Left cardiac atrium (tissue), 4 donors: Measurements from ENCODE around the gene ZNF436. TPM values are rescaled to one million over a fixed set of nuclear protein-coding genes. Genes with fewer than 3 reads are reported as not detected.

Experiments
- ATAC-seq, 2 donors: fragments of 200-7000 bp; cut with Tn5 transposase; one replicate each; pipeline ENCODE4 v1.9.1; 2020; ENCODE audit warnings: mild to moderate bottlenecking in 2 of 2, moderate library complexity in 2 of 2
- DNase-seq: peaks from one replicate; pipeline ENCODE4 v3.0.0-alpha.2; 2020
- intact Hi-C, 2 donors: fragments of 100-400 bp; cut with DNase I; formaldehyde crosslinking; loops; one replicate each; pipeline versions ENCODE4 v1.14.1 to v1.15.1; 2022 to 2023
- long read RNA-seq: library from polyadenylated mRNA; unstranded; transcript quantifications from one replicate; pipeline ENCODE4 v2.0.0, GENCODE V29; 2021
- total RNA-seq, 2 donors: library from RNA; stranded (reverse); fragmentation: NEBNext Ultra II Directional; extraction: Animal tissue kit (Norgen Biotek cat#: 25700); gene quantifications; one replicate each; pipeline ENCODE4 v1.2.1, GENCODE V29; 2021
- donor health status: DM: no; HTN: yes; CAD: no.
- donor health status: DM: no; HTN: yes; CAD: no; lungs with severe emphysema.
- donor health status: DM: yes; HTN: yes; CAD: no.
- donor health status: Dilated cardiomyopathy.

The ZNF436 gene
- total RNA-seq = 10 to 100 TPM; 10.1 to 14.2 TPM
- long read RNA-seq, full-length matches to known transcripts = 10 of 12 reads
- long read RNA-seq, partial matches to known transcripts = 0 of 12 reads
- long read RNA-seq, other reads (novel, unspliced or antisense) = 2 of 12 reads

GRCh38 chr1:23369335-23370013 is at the start of gene ZNF436:
Gene ZNF436, minus strand, starts transcription at chr1:23369836. Its CDS starts 1,831 bp downstream, at chr1:23368005.
- ATAC-seq = peak; percentile 17 to 28
- intact Hi-C loops = loop anchor here in 1 of 2 donors (2.0 kb wide), 1 partner anchor 25 kb away; no protein-coding TSS in a partner anchor

GRCh38 chr1:23419180-23419579 is 49.5 kb upstream of the ZNF436 start:
- intact Hi-C loops = no loop called here
- DNase-seq (no peak), ATAC-seq (no peak)

More at GRCh38 chr1:23369335-23370013, at the start of gene ZNF436:
- DNase-seq = peak; percentile 92

- intact Hi-C loops = no loop called here
- ATAC-seq = peak in 1 of 2 donors; percentile 13
Measured at GRCh38 chr1:23417570-23417969, 47.9 kb upstream of the ZNF436 start.

GRCh38 chr1:23416964-23417363 is 47.3 kb upstream of the ZNF436 start:
- intact Hi-C loops = no loop called here
- ATAC-seq = no peak

More at GRCh38 chr1:23417570-23417969, 47.9 kb upstream of the ZNF436 start:
- no peak for DNase-seq

GRCh38 chr1:23408797-23409290 is 39.2 kb upstream of the ZNF436 start:
- DNase-seq (no peak), ATAC-seq (no peak)
- intact Hi-C loops = loop anchor here (10.0 kb wide), 1 partner anchor 64 kb away; the partner anchor contains the start of gene HNRNPR (in 2 of the 2)

More at GRCh38 chr1:23416964-23417363, 47.3 kb upstream of the ZNF436 start:
- no peak for DNase-seq

- intact Hi-C loops = loop anchor here (10.0 kb wide), 1 partner anchor 62 kb away; the partner anchor contains the start of gene HNRNPR (in 2 of the 2)
- DNase-seq (no peak), ATAC-seq (peak; percentile 18 to 63)
Measured at GRCh38 chr1:23407016-23407630, 37.5 kb upstream of the ZNF436 start.

- no peak for ATAC-seq
- intact Hi-C loops = loop anchor here (10.0 kb wide), 1 partner anchor 61 kb away; the partner anchor contains the start of gene HNRNPR (in 2 of the 2)
- no peak for DNase-seq
Measured at GRCh38 chr1:23405946-23406345, 36.3 kb upstream of the ZNF436 start.

- peak; percentile 92 to 93 for ATAC-seq
- DNase-seq = peak; percentile 86
- intact Hi-C loops = loop anchor here (10.0 kb wide), 1 partner anchor 59 kb away; the partner anchor contains the start of gene HNRNPR (in 2 of the 2)
Measured at GRCh38 chr1:23403735-23404486, 34.3 kb upstream of the ZNF436 start.

- intact Hi-C loops = loop anchor here (10.0 kb wide), 1 partner anchor 59 kb away; the partner anchor contains the start of gene HNRNPR (in 2 of the 2)
- ATAC-seq = no peak
- DNase-seq = no peak
Measured at GRCh38 chr1:23403355-23403734, 33.7 kb upstream of the ZNF436 start.

GRCh38 chr1:23403038-23403336 is 33.4 kb upstream of the ZNF436 start:
- ATAC-seq (peak in 1 of 2 donors; percentile 63), DNase-seq (peak; percentile 36)
- intact Hi-C loops = loop anchor here (10.0 kb wide), 1 partner anchor 58 kb away; the partner anchor contains the start of gene HNRNPR (in 2 of the 2)

GRCh38 chr1:23402286-23403037 is 32.8 kb upstream of the ZNF436 start:
- ATAC-seq (peak in 1 of 2 donors; percentile 9), DNase-seq (no peak)
- intact Hi-C loops = loop anchor here (10.0 kb wide), 1 partner anchor 58 kb away; the partner anchor contains the start of gene HNRNPR (in 2 of the 2)

GRCh38 chr1:23401313-23401712 is 31.7 kb upstream of the ZNF436 start:
- intact Hi-C loops = loop anchor here (10.0 kb wide), 1 partner anchor 57 kb away; the partner anchor contains the start of gene HNRNPR (in 2 of the 2)
- DNase-seq (no peak), ATAC-seq (no peak)

- ATAC-seq (no peak), DNase-seq (no peak)
- intact Hi-C loops = loop anchor here (10.0 kb wide), 1 partner anchor 56 kb away; the partner anchor contains the start of gene HNRNPR (in 2 of the 2)
Measured at GRCh38 chr1:23400324-23401114, 30.9 kb upstream of the ZNF436 start.

GRCh38 chr1:23399229-23399628 is 29.6 kb upstream of the ZNF436 start:
- ATAC-seq (no peak), DNase-seq (no peak)
- intact Hi-C loops = no loop called here

GRCh38 chr1:23397908-23398307 is 28.3 kb upstream of the ZNF436 start:
- intact Hi-C loops = no loop called here
- DNase-seq (no peak), ATAC-seq (no peak)

- DNase-seq (no peak), ATAC-seq (no peak)
- intact Hi-C loops = no loop called here
Measured at GRCh38 chr1:23396380-23396779, 26.7 kb upstream of the ZNF436 start.

GRCh38 chr1:23395849-23396248 is 26.2 kb upstream of the ZNF436 start:
- DNase-seq (no peak), ATAC-seq (no peak)
- intact Hi-C loops = loop anchor here in 1 of 2 donors (2.0 kb wide), 1 partner anchor 27 kb away; the partner anchor contains the start of gene ZNF436
